CD4-positive, alpha-beta T cell (primary cell): ENCODE data around the gene ADH6. TPM values are rescaled to one million over a fixed set of nuclear protein-coding genes. Genes with fewer than 3 reads are reported as not detected.
"Not testable (repeated sequence)": the region's sequence is repeated elsewhere in the genome, so short reads cannot be mapped to it uniquely, and the experiment has no call there.

Experiments used
- ATAC-seq: fragments of 200-7000 bp; cut with Tn5 transposase; one replicate; pipeline ENCODE4 v1.10.0; 2022; ENCODE audit warnings: mild to moderate bottlenecking; ENCODE audit not compliant: poor library complexity
- CTCF ChIA-PET: fragments of 350-600 bp; sonication (Branson Sonifier 250); formaldehyde crosslinking; loops from one replicate; lab custom pipeline; 2021; ENCODE audit warnings: antibody characterized with exemption, inconsistent platforms; lab: Charles Lee
- POLR2A ChIA-PET: fragments of 350-600 bp; sonication (Branson Sonifier 250); formaldehyde crosslinking; loops from one replicate; lab custom pipeline; 2021; ENCODE audit warnings: antibody characterized with exemption, inconsistent platforms; lab: Charles Lee
- DNase-seq, 14 experiments: peaks; one replicate each; pipeline ENCODE4 v3.0.0-alpha.2; 2013 to 2020; ENCODE audit warnings: mixed read lengths in 2 of 14
- H3K27ac ChIP-seq, 2 donors: one replicate each; pipeline versions ENCODE4 v1.5.1 to v1.7.0; 2013; ENCODE audit warnings: low read length in 2 of 2, low read depth in 1 of 2, mild to moderate bottlenecking in 1 of 2
- H3K27me3 ChIP-seq, 2 experiments: 1 replicate in 1 of 2; 2 replicates in 1 of 2; pipeline versions ENCODE4 v1.6.1 to v1.7.0; 2013; ENCODE audit warnings: low read length in 2 of 2, control low read depth in 1 of 2, mild to moderate bottlenecking in 1 of 2, moderate library complexity in 1 of 2; ENCODE audit not compliant: insufficient read depth in 2 of 2, control insufficient read depth in 1 of 2
- H3K36me3 ChIP-seq: one replicate; pipeline ENCODE4 v1.6.1; 2013; ENCODE audit warnings: low read length, control low read depth; ENCODE audit not compliant: insufficient read depth
- H3K4me1 ChIP-seq: one replicate; pipeline ENCODE4 v1.6.1; 2013; ENCODE audit warnings: low read length, control low read depth; ENCODE audit not compliant: insufficient read depth
- H3K4me3 ChIP-seq: one replicate; pipeline ENCODE4 v1.5.1; 2013; ENCODE audit warnings: mild to moderate bottlenecking, low read length, moderate library complexity
- H3K9me3 ChIP-seq, 2 experiments: 1 replicate in 1 of 2; 2 replicates in 1 of 2; pipeline versions ENCODE4 v1.6.1 to v1.7.0; 2013; ENCODE audit warnings: low read length in 2 of 2, mild to moderate bottlenecking in 2 of 2, control low read depth in 1 of 2, moderate library complexity in 1 of 2; ENCODE audit not compliant: control insufficient read depth in 1 of 2, insufficient read depth in 1 of 2
- H3K27ac Mint-ChIP-seq: one replicate; pipeline ENCODE4 v1.8.0; 2020; ENCODE audit warnings: mixed read lengths
- H3K27me3 Mint-ChIP-seq: one replicate; pipeline ENCODE4 v1.8.0; 2021; ENCODE audit warnings: mixed read lengths
- H3K36me3 Mint-ChIP-seq: one replicate; pipeline ENCODE4 v1.8.0; 2021; ENCODE audit warnings: low read depth, mixed read lengths
- H3K4me1 Mint-ChIP-seq: one replicate; pipeline ENCODE4 v1.8.0; 2021; ENCODE audit warnings: low read depth, mixed read lengths
- H3K4me3 Mint-ChIP-seq: one replicate; pipeline ENCODE4 v1.8.0; 2020; ENCODE audit warnings: mild to moderate bottlenecking, mixed read lengths
- H3K9me3 Mint-ChIP-seq: one replicate; pipeline ENCODE4 v1.8.0; 2020; ENCODE audit warnings: mixed read lengths
- CTCF ChIP-seq: fragments of 200-600 bp; IDR thresholded peaks from one replicate; pipeline ENCODE4 v1.8.0; 2022; ENCODE audit warnings: antibody characterized with exemption, mild to moderate bottlenecking
- intact Hi-C, 2 experiments: fragments of 100-400 bp; cut with DNase I in 1 of 2; cut with micrococcal nuclease in 1 of 2; formaldehyde crosslinking; loops; one replicate each; pipeline versions ENCODE4 v1.15.1 to v1.9.0; 2023 to 2025; cut with DNase I, micrococcal nuclease
- total RNA-seq, 174 experiments: library from RNA in 2 of 174; stranded (reverse) in 2 of 174; gene quantifications; one replicate each; pipeline ENCODE4 v1.2.3 and lab custom pipeline; 2021 to 2026

ADH6 gene
- total RNA-seq, 2 experiments from 2014 or later = not detected

- no peak for TF ChIP-seq CTCF
- no peaks in the 10 kb centered on the region for H3K36me3 ChIP-seq
- no peaks in the 10 kb centered on the region for H3K36me3 Mint-ChIP-seq
- no peak overlapping the region for H3K4me3 ChIP-seq
- intact Hi-C loops = no loop called here
- no peak overlapping the region for H3K27ac ChIP-seq
- peaks cover 0 to 12% of the 10 kb centered on the region in 2 experiments for H3K9me3 ChIP-seq
- POLR2A ChIA-PET = no interaction called here
- H3K4me1 ChIP-seq = no peaks in the 10 kb centered on the region
- no peak overlapping the region for H3K4me3 Mint-ChIP-seq
- H3K27me3 ChIP-seq = peaks cover 0 to 2% of the 10 kb centered on the region in 2 experiments
- DNase-seq = no peak
- H3K9me3 Mint-ChIP-seq = peaks cover 10% of the 10 kb centered on the region
- H3K4me1 Mint-ChIP-seq = no peaks in the 10 kb centered on the region
- H3K27ac Mint-ChIP-seq = no peak overlapping the region
- CTCF ChIA-PET = no interaction called here
- no peak for ATAC-seq
- no peaks in the 10 kb centered on the region for H3K27me3 Mint-ChIP-seq
Observed at GRCh38 chr4:99248714-99249113, 29.7 kb upstream of the ADH6 start.

DNA sequence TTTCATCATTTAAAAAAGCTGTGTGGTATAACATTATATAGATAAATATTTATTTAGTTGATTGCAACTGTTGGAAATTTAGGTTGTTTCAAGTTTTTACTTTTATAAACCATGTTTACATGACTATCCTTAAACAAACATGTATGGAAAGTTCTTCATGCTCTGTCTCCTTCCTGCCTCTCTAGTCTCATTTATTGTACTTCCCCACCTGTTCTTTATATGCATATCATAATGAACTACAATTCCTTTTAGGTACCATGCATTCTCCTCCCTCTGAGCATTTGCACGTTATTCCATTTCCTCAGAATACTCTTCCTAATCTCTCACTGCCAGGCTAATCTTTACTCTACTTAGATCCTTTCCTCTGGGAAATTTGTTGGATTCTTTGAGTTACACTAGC is 16.9 kb upstream of the ADH6 start:
- H3K4me1 Mint-ChIP-seq = no peaks in the 10 kb centered on the region
- Histone ChIP-seq H3K4me1 (no peaks in the 10 kb centered on the region), H3K27ac (no peak overlapping the region), H3K4me3 (no peak overlapping the region), H3K36me3 (no peaks in the 10 kb centered on the region), H3K9me3 (peaks cover 0 to 7% of the 10 kb centered on the region in 2 experiments), H3K27me3 (no peaks in the 10 kb centered on the region)
- no peak for ATAC-seq
- CTCF ChIA-PET = no interaction called here
- H3K27me3 Mint-ChIP-seq = peaks cover 11% of the 10 kb centered on the region
- H3K27ac Mint-ChIP-seq = no peak overlapping the region
- intact Hi-C loops = no loop called here
- no peak for TF ChIP-seq CTCF
- POLR2A ChIA-PET = no interaction called here
- no peak overlapping the region for H3K4me3 Mint-ChIP-seq
- H3K36me3 Mint-ChIP-seq = no peaks in the 10 kb centered on the region
- peaks cover 8% of the 10 kb centered on the region for H3K9me3 Mint-ChIP-seq
- DNase-seq = no peak

- H3K4me1 ChIP-seq = no peaks in the 10 kb centered on the region
- DNase-seq = no peak
- Mint-ChIP-seq H3K9me3 (peaks cover 10% of the 10 kb centered on the region), H3K27ac (no peak overlapping the region), H3K27me3 (peaks cover 11% of the 10 kb centered on the region), H3K4me3 (no peak overlapping the region), H3K4me1 (no peaks in the 10 kb centered on the region), H3K36me3 (no peaks in the 10 kb centered on the region)
- no peak overlapping the region for H3K4me3 ChIP-seq
- TF ChIP-seq CTCF = no peak
- no peak for ATAC-seq
- intact Hi-C loops = no loop called here
- peaks cover 0 to 6% of the 10 kb centered on the region in 2 experiments for H3K9me3 ChIP-seq
- ChIA-PET CTCF (no interaction called here), POLR2A (no interaction called here)
- no peaks in the 10 kb centered on the region for H3K27me3 ChIP-seq
- H3K27ac ChIP-seq = no peak overlapping the region
- no peaks in the 10 kb centered on the region for H3K36me3 ChIP-seq
Observed at GRCh38 chr4:99234331-99235010, 15.4 kb upstream of the ADH6 start.

- H3K4me1 Mint-ChIP-seq, POLR2A ChIA-PET, H3K4me3 Mint-ChIP-seq, H3K4me1 ChIP-seq, H3K27me3 ChIP-seq, H3K9me3 ChIP-seq, H3K36me3 Mint-ChIP-seq, H3K4me3 ChIP-seq, H3K27ac ChIP-seq, intact Hi-C loops, CTCF ChIA-PET, H3K27ac Mint-ChIP-seq, H3K36me3 ChIP-seq, DNase-seq, ATAC-seq: not testable (repeated sequence)
- Mint-ChIP-seq H3K27me3 (peaks cover 11% of the 10 kb centered on the region), H3K9me3 (peaks cover 10% of the 10 kb centered on the region)
Observed at GRCh38 chr4:99233397-99233796, 14.4 kb upstream of the ADH6 start.

DNA sequence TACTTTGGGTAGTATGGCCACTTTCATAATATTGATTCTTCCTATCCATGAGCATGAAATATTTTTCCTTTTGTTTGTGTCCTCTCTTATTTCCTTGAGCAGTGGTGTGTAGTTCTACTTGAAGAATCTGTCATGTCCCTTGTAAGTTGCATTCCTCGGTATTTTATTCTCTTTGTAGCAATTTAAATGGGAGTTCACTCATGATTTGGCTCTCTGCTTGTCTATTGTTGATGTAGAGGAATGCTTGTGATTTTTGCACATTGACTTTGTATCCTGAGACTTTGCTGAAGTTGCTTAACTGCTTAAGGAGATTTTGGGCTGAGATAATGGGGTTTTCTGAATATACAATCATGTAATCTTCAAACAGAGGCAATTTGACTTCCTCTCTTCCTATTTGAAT is 9.7 kb upstream of the ADH6 start:
- H3K4me1 Mint-ChIP-seq, H3K27ac Mint-ChIP-seq, H3K27ac ChIP-seq, intact Hi-C loops, H3K4me3 Mint-ChIP-seq, H3K36me3 ChIP-seq, CTCF ChIA-PET, H3K36me3 Mint-ChIP-seq, H3K4me1 ChIP-seq, H3K4me3 ChIP-seq, H3K27me3 Mint-ChIP-seq, H3K27me3 ChIP-seq, POLR2A ChIA-PET, H3K9me3 ChIP-seq, ATAC-seq, DNase-seq: not testable (repeated sequence)
- H3K9me3 Mint-ChIP-seq = peaks cover 11% of the 10 kb centered on the region
